ENCODE measurements around the gene INPPL1. TPM values are rescaled to one million over a fixed set of nuclear protein-coding genes. Genes with fewer than 3 reads are reported as not detected.

INPPL1 gene
- total and polyA plus RNA-seq, 2 donors from 2014 or later, result 39.9 to 120 TPM

- no peak for FAIRE-seq
- Histone ChIP-seq H3K4me3 (ENCODE audit: low read length in 3 of 3) (no peak overlapping the region), H3K27ac (ENCODE audit: low read depth in 2 of 2, low read length in 2 of 2) (no peak overlapping the region), H3K4me1 (ENCODE audit: control insufficient read depth in 2 of 3, insufficient read depth in 2 of 3, low read depth in 1 of 3, low read length in 3 of 3) (no peaks in the 10 kb centered on the region), H3K9me3 (ENCODE audit: control insufficient read depth in 2 of 3, insufficient read depth in 1 of 3, low read length in 3 of 3) (no peaks in the 10 kb centered on the region), H3K27me3 (ENCODE audit: control insufficient read depth, insufficient read depth, low read length) (peaks cover 13% of the 10 kb centered on the region), H3K9ac (ENCODE audit: low read length in 3 of 3) (no peak overlapping the region), H3K36me3 (ENCODE audit: control insufficient read depth in 2 of 3, insufficient read depth in 3 of 3, low read length in 3 of 3) (no peaks in the 10 kb centered on the region)
- intact Hi-C loops (cut with DNase I), result no loop called here
- DNase-seq, result no peak
- TF ChIP-seq CTCF (IDR thresholded peaks at IDR 0.05; ENCODE audit: borderline replicate concordance, extremely low read depth, insufficient read depth), result no peak
Observed at GRCh38 chr11:72250661-72251464, 26.3 kb downstream of the INPPL1 start.

GRCh38 chr11:72251614-72252013, 27.0 kb downstream of the INPPL1 start:
- Histone ChIP-seq H3K9me3 (ENCODE audit: control insufficient read depth in 2 of 3, insufficient read depth in 1 of 3, low read length in 3 of 3) (no peaks in the 10 kb centered on the region), H3K4me3 (ENCODE audit: low read length in 3 of 3) (no peak overlapping the region), H3K36me3 (ENCODE audit: control insufficient read depth in 2 of 3, insufficient read depth in 3 of 3, low read length in 3 of 3) (no peaks in the 10 kb centered on the region), H3K9ac (ENCODE audit: low read length in 3 of 3) (no peak overlapping the region), H3K4me1 (ENCODE audit: control insufficient read depth in 2 of 3, insufficient read depth in 2 of 3, low read depth in 1 of 3, low read length in 3 of 3) (no peaks in the 10 kb centered on the region), H3K27me3 (ENCODE audit: control insufficient read depth, insufficient read depth, low read length) (peaks cover 6% of the 10 kb centered on the region), H3K27ac (ENCODE audit: low read depth in 2 of 2, low read length in 2 of 2) (no peak overlapping the region)
- FAIRE-seq, result no peak
- DNase-seq, result no peak
- no peak for TF ChIP-seq CTCF (IDR thresholded peaks at IDR 0.05; ENCODE audit: borderline replicate concordance, extremely low read depth, insufficient read depth)
- intact Hi-C loops (cut with DNase I), result no loop called here

- Histone ChIP-seq H3K4me1 (ENCODE audit: control insufficient read depth in 2 of 3, insufficient read depth in 2 of 3, low read depth in 1 of 3, low read length in 3 of 3) (no peaks in the 10 kb centered on the region), H3K27me3 (ENCODE audit: control insufficient read depth, insufficient read depth, low read length) (no peaks in the 10 kb centered on the region), H3K9ac (ENCODE audit: low read length in 3 of 3) (no peak overlapping the region), H3K27ac (ENCODE audit: low read depth in 2 of 2, low read length in 2 of 2) (no peak overlapping the region), H3K36me3 (ENCODE audit: control insufficient read depth in 2 of 3, insufficient read depth in 3 of 3, low read length in 3 of 3) (no peaks in the 10 kb centered on the region), H3K9me3 (ENCODE audit: control insufficient read depth in 2 of 3, insufficient read depth in 1 of 3, low read length in 3 of 3) (no peaks in the 10 kb centered on the region), H3K4me3 (ENCODE audit: low read length in 3 of 3) (no peak overlapping the region)
- no peak for FAIRE-seq
- TF ChIP-seq CTCF (IDR thresholded peaks at IDR 0.05; ENCODE audit: borderline replicate concordance, extremely low read depth, insufficient read depth), result no peak
- no peak for DNase-seq
- intact Hi-C loops (cut with DNase I), result no loop called here
Observed at GRCh38 chr11:72253392-72253791, 28.8 kb downstream of the INPPL1 start.

All from kidney (tissue), 14 donors.